Measurements from ENCODE around the gene FAM171A2. TPM values are rescaled to one million over a fixed set of nuclear protein-coding genes. Genes with fewer than 3 reads are reported as not detected.

FAM171A2 gene
- total RNA-seq, 2 donors from 2014 or later: 2.9 TPM; not detected in 1

- intact Hi-C loops (cut with DNase I): no loop called here
- no peaks in the 10 kb centered on the region for H3K9me3 ChIP-seq
- ATAC-seq (no peak), DNase-seq (no peak)
- 92 to 93% methylated on average over 3 of the region's 3 CpGs for WGBS, 2 donors
- no peaks in the 10 kb centered on the region for H3K27me3 ChIP-seq
- H3K4me1 ChIP-seq: no peaks in the 10 kb centered on the region
- no peak overlapping the region for H3K27ac ChIP-seq
- no peak overlapping the region for H3K4me3 ChIP-seq
- TF ChIP-seq CTCF (IDR thresholded peaks at IDR 0.05): peak in 6 of 7 experiments; percentile 13 to 42 (median 26)
- TF ChIP-seq POLR2A (IDR thresholded peaks at IDR 0.05): no peak
- peaks cover 8 to 11% of the 10 kb centered on the region in 2 donors for H3K36me3 ChIP-seq (replicated peaks in 1 of 2; ENCODE audit: insufficient read depth in 1 of 2, low read depth in 2 of 2)
These were observed 36.7 kb upstream of the FAM171A2 start for GRCh38 chr17:44400226-44400847.

GRCh38 chr17:44398692-44399691 lies 35.3 kb upstream of the FAM171A2 start:
- ATAC-seq (no peak), DNase-seq (no peak)
- no peaks in the 10 kb centered on the region for H3K4me1 ChIP-seq
- no peaks in the 10 kb centered on the region for H3K27me3 ChIP-seq
- peaks cover 8 to 11% of the 10 kb centered on the region in 2 donors for H3K36me3 ChIP-seq (replicated peaks in 1 of 2; ENCODE audit: insufficient read depth in 1 of 2, low read depth in 2 of 2)
- WGBS, 2 donors: 94 to 96% methylated on average over 23 to 41 of the region's 41 CpGs
- no peaks in the 10 kb centered on the region for H3K9me3 ChIP-seq
- TF ChIP-seq POLR2A (IDR thresholded peaks at IDR 0.05) (no peak), CTCF (IDR thresholded peaks at IDR 0.05) (no peak)
- no peak overlapping the region for H3K27ac ChIP-seq
- no peak overlapping the region for H3K4me3 ChIP-seq
- intact Hi-C loops (cut with DNase I): no loop called here

- no peak overlapping the region for H3K4me3 ChIP-seq
- no peaks in the 10 kb centered on the region for H3K4me1 ChIP-seq
- DNase-seq: no peak
- no peaks in the 10 kb centered on the region for H3K27me3 ChIP-seq
- H3K9me3 ChIP-seq: no peaks in the 10 kb centered on the region
- ATAC-seq: no peak
- H3K36me3 ChIP-seq (replicated peaks in 1 of 2; ENCODE audit: insufficient read depth in 1 of 2, low read depth in 2 of 2): peaks cover 8 to 11% of the 10 kb centered on the region in 2 donors
- TF ChIP-seq CTCF (IDR thresholded peaks at IDR 0.05) (no peak), POLR2A (IDR thresholded peaks at IDR 0.05) (no peak)
- WGBS, 2 donors: 92 to 95% methylated on average over 7 to 8 of the region's 8 CpGs
- H3K27ac ChIP-seq: no peak overlapping the region
- intact Hi-C loops (cut with DNase I): no loop called here
These were observed 34.1 kb upstream of the FAM171A2 start for GRCh38 chr17:44397479-44398440.

- no peaks in the 10 kb centered on the region for H3K27me3 ChIP-seq
- H3K9me3 ChIP-seq: no peaks in the 10 kb centered on the region
- no peak for DNase-seq
- TF ChIP-seq POLR2A (IDR thresholded peaks at IDR 0.05): no peak
- TF ChIP-seq CTCF (IDR thresholded peaks at IDR 0.05): no peak
- WGBS, 2 donors: 84 to 91% methylated on average over 5 of the region's 5 CpGs
- H3K27ac ChIP-seq: no peak overlapping the region
- H3K4me3 ChIP-seq: no peak overlapping the region
- H3K36me3 ChIP-seq (replicated peaks in 1 of 2; ENCODE audit: insufficient read depth in 1 of 2, low read depth in 2 of 2): peaks cover 8 to 11% of the 10 kb centered on the region in 2 donors
- no peak for ATAC-seq
- intact Hi-C loops (cut with DNase I): no loop called here
- H3K4me1 ChIP-seq: no peaks in the 10 kb centered on the region
These were observed 33.3 kb upstream of the FAM171A2 start for GRCh38 chr17:44396946-44397345.

Data from body of pancreas (tissue), 4 donors.